WI38 (cell line): ENCODE results near the gene GJD2.

Experiments used
- H3K4me3 ChIP-seq: 2 replicates; pipeline ENCODE4 v1.5.1; 2011; ENCODE audit warnings: low read depth, mild to moderate bottlenecking, control low read depth, low read length
- TF ChIP-seq, protein P1 (sequence below): IDR thresholded peaks from 2 replicates; pipeline ENCODE4 v1.5.1; 2012; ENCODE audit warnings: low read depth, mild to moderate bottlenecking, control low read depth, low read length

GJD2 gene

DNA sequence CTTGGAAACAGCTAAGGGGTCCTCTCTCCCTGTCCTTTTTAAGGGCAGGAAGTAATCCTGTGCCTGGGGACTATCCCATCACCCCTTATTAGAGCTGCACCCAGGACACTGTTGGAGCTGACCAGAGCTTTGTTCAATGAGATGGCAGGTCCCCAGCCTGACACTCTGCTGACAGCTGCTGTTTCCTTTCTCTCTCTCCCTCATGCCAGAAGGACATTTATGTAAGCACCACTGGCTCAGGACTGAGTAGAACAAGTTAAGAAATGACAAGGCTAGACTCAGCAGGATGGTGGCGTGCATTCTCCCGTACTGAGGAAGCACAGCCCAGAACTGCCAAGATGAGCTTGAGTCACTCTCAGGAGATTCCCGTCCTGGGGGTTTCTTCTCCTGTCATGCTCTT, 17.3 kb downstream of the GJD2 start:
- TF ChIP-seq, protein P1, sequence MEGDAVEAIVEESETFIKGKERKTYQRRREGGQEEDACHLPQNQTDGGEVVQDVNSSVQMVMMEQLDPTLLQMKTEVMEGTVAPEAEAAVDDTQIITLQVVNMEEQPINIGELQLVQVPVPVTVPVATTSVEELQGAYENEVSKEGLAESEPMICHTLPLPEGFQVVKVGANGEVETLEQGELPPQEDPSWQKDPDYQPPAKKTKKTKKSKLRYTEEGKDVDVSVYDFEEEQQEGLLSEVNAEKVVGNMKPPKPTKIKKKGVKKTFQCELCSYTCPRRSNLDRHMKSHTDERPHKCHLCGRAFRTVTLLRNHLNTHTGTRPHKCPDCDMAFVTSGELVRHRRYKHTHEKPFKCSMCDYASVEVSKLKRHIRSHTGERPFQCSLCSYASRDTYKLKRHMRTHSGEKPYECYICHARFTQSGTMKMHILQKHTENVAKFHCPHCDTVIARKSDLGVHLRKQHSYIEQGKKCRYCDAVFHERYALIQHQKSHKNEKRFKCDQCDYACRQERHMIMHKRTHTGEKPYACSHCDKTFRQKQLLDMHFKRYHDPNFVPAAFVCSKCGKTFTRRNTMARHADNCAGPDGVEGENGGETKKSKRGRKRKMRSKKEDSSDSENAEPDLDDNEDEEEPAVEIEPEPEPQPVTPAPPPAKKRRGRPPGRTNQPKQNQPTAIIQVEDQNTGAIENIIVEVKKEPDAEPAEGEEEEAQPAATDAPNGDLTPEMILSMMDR = no peak
- H3K4me3 ChIP-seq = no peak overlapping the region

DNA sequence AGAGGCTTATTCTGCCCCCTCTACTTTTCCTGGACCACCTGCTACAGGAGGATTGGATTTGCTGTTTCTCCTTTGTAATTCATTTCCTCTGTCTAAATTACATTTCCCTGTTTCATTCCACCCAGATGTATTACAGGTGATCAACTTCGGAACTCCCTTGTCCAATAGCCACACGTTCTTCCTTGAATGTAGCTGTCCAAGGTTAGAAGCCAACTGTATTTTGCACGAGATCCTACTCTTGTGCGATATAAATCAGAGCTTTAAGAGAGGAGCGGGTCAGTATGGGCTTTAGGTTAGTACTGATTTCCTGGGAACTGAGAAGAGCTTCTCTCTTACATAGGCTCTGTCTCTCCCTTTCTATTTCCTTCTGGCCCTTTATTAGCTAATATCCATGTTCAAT, 20.5 kb downstream of the GJD2 start:
- no peak overlapping the region for H3K4me3 ChIP-seq
- TF ChIP-seq, protein P1 = no peak

DNA sequence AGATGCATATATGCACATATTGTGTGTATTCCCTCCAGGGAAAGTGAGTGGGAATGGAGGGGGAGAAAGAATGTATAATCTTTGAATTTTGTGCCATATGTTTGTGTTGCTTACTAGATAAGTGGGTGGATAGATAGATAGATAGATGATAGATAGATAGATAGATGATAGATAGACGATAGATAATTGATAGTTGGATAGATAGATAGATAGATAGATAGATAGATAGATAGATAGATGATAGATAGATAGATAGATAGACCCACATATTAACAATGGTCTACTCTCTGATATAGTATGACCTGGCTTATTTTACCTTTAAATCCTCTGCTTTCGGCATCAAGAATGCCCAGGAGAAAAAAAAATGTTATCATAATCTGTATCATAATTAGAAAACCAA, 21.2 kb downstream of the GJD2 start:
- TF ChIP-seq, protein P1 = no peak

DNA sequence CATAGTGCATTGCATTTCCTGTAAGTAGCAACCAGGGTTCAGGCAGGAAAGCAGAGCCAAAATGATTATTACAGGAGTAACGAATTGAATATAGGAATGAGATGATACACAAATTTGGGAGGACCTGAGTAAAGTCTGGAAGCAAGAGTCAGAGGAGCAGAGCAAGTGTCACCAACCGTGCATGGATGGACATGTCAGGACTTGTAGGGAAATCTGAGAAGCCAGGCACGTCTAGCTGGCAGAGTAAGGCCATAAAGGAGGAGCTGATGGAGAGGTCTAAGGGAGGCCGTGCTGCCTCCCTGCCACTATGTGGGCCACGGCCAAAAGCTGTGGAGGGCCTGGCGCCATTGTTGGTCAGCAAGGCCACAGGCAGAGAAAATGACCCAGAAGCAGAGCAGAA, 22.4 kb downstream of the GJD2 start:
- H3K4me3 ChIP-seq = no peak overlapping the region
- TF ChIP-seq, protein P1 = no peak

More for the DNA sequence above, 21.2 kb downstream of the GJD2 start:
- no peak overlapping the region for H3K4me3 ChIP-seq

DNA sequence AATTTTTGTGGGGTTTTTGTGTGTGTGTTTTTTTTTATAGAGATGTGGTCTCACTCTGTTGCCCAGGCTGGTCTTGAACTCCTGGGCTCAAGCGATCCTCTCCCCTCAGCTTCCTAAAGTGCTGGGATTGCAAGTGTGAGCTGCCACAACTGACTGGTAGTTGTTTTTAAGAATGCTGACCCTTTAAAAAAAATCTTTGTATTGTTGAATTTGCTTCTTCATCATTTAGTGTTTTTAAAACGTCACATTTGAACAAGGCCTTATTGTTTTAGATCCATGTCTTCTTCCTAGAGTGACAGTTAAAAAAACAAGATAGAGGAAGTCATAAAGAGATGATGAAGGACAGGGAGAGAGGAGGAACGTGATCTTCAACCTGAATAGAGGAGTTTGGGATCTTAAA, 24.1 kb downstream of the GJD2 start:
- no peak overlapping the region for H3K4me3 ChIP-seq
- TF ChIP-seq, protein P1 = no peak

DNA sequence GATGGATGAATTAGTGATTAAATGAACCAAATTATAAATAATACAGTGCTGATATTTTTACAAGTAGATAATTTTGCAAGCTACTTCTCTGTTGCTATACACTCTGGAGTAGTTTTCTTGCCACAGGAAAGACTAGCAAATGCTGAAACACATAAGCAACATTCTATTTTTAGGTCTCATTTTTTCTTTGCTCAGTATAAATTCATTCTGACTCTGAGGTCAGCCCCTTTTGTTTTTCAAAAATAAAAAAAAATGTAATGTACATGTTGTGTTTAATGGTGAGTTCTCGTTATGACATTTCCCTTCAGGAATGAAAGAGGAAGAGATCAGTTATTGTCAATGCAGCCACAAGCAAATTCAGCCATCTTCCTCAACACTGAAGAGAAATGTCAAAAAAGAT, 24.9 kb downstream of the GJD2 start:
- TF ChIP-seq, protein P1 = no peak
- no peak overlapping the region for H3K4me3 ChIP-seq

DNA sequence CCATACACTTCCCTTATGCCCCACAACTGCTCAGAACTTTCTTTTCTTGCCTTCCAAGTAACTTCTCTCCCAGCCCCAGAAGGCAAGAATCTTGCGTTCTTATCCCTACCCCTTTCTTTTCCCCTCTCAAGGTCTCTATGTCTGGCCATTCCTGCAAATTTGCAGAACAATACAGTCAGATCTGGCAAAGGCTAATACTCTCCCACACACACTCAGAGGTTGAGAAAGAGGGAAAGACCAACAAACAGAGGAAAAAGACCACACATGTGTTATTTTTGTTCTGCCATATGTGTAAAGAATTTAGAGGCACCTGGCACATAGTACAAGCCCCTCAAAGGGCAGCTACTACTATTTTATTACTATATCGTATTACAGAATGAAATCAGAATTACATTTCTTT, 25.7 kb downstream of the GJD2 start:
- H3K4me3 ChIP-seq = no peak overlapping the region
- TF ChIP-seq, protein P1 = no peak
